Measurements from ENCODE around the gene MAST4.
A peak's percentile ranks its signal among the peaks of the same experiment; 100 is the strongest.

Gene MAST4

GRCh38 chr5:66969484-66969883 is 373.3 kb downstream of the MAST4 start:
- Mint-ChIP-seq H3K9me3 (no peaks in the 10 kb centered on the region), H3K36me3 (no peaks in the 10 kb centered on the region), H3K27ac (no peak overlapping the region), H3K4me1 (no peaks in the 10 kb centered on the region), H3K4me3 (no peak overlapping the region)
- DNase-seq (ENCODE audit: low spot score in 2 of 2) = no peak
- ATAC-seq = no peak

DNA sequence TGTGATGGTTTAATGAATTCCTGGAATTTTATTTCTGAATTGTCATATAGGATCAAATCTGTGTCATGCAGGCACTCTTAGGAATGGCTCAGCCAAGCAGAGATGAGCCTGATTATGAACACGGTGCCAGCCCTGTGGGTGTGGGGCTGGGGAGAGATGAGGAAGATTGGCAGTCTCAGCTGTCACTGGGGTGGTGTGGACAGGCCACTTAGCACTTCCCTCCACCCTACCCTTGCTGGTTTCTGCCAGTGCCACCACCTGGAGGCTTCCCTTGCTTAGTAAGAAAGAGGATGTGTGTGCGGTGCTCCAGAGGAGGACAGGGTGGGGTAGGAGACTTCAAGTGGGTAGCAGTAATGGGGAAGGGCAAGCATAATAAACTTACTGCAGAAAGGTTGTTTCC is 373.8 kb downstream of the MAST4 start:
- no peaks in the 10 kb centered on the region for H3K4me1 Mint-ChIP-seq
- no peak overlapping the region for H3K27ac Mint-ChIP-seq
- no peaks in the 10 kb centered on the region for H3K9me3 Mint-ChIP-seq
- H3K36me3 Mint-ChIP-seq = no peaks in the 10 kb centered on the region
- no peak overlapping the region for H3K4me3 Mint-ChIP-seq
- DNase-seq (ENCODE audit: low spot score in 2 of 2) (no peak), ATAC-seq (no peak)

- H3K27ac Mint-ChIP-seq = no peak overlapping the region
Measured at GRCh38 chr5:66972004-66972403, 375.8 kb downstream of the MAST4 start.

DNA sequence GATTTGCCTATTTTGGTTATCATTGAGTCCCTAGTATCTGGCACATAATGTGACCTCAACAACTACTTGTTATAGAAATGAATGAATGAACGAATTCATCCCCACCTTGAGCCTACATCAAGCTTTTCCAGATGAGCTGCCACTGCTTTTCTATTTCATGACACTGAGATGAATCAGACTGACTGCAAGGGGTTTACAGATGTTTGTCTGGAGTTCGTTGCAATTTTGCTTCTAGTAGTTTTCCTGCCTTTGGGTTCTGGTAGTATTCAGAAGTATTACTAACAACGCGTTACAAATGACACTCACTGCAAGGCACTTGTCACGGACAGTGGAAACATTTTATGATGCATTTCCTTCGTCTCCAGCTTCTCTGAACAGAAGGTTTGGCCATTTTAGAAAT is 378.1 kb downstream of the MAST4 start:
- no peak for DNase-seq (ENCODE audit: low spot score in 2 of 2)
- H3K36me3 Mint-ChIP-seq = no peaks in the 10 kb centered on the region
- no peak overlapping the region for H3K27ac Mint-ChIP-seq
- no peak for ATAC-seq
- H3K4me3 Mint-ChIP-seq = no peak overlapping the region
- no peaks in the 10 kb centered on the region for H3K4me1 Mint-ChIP-seq
- H3K9me3 Mint-ChIP-seq = no peaks in the 10 kb centered on the region

More at GRCh38 chr5:66972004-66972403, 375.8 kb downstream of the MAST4 start:
- ATAC-seq = no peak
- DNase-seq (ENCODE audit: low spot score in 2 of 2) = no peak
- Mint-ChIP-seq H3K36me3 (no peaks in the 10 kb centered on the region), H3K9me3 (no peaks in the 10 kb centered on the region), H3K4me1 (no peaks in the 10 kb centered on the region), H3K4me3 (no peak overlapping the region)

- Mint-ChIP-seq H3K27ac (no peak overlapping the region), H3K36me3 (no peaks in the 10 kb centered on the region), H3K4me1 (no peaks in the 10 kb centered on the region), H3K9me3 (no peaks in the 10 kb centered on the region), H3K4me3 (no peak overlapping the region)
- no peak for ATAC-seq
- no peak for DNase-seq (ENCODE audit: low spot score in 2 of 2)
Measured at GRCh38 chr5:66976108-66976507, 379.9 kb downstream of the MAST4 start.

DNA sequence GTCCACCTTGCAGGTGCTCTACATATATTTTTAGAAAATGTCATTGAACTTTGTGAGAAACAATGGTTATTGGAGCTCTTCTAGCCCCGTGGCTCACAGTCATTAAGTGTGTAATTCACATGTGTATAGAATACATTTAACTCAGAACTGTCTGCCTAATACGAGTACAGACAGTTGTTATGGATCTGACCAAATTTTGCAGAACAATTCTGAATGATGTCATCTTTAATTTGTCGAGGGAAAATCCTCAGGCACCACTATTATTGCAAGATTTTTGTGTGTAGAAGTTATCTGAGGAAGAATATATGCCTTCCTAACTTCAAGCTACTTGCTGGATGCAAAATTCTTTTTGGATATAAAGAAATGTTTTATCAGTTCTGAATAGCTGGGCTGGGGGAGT is 383.5 kb downstream of the MAST4 start:
- ATAC-seq (no peak), DNase-seq (ENCODE audit: low spot score in 2 of 2) (no peak)
- Mint-ChIP-seq H3K4me1 (no peaks in the 10 kb centered on the region), H3K36me3 (no peaks in the 10 kb centered on the region), H3K27ac (no peak overlapping the region), H3K9me3 (no peaks in the 10 kb centered on the region), H3K4me3 (no peak overlapping the region)

DNA sequence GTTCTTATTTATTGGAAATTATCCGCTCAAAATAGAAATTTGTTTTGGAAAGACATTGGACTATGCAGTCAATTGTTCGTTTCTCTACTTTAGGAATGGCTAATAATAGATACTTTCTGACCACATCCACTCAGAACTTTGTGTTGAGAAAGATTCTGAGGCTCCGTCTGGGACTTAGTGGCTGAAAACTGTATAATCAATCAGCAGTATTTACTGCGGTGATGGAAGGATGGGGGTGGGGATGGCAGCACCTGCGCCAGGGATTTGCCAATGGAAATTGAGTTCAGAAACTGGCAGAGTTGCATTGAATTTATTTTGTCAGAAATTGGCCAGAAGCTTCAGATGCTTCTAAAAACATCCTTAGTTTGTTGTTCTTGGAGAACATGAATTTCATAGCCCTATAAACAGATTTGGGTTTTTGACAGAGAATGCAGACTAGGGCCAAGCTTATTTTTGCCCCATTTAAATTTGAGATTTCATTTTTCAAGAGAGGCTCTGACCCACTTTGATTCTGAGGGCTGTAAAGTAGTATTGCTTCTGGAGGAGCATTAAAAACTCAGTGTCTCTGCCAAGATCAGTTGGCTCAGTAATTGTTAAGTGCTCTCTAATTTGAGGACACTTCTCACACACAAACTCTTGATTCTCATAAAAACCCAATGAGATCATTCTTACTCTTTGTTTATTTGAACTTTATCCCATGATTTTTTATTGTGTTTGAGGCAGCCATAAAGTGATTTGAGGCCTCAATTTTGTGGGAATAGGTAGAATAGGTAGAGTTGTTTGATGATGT is 385.3 kb downstream of the MAST4 start:
- Mint-ChIP-seq H3K36me3 (no peaks in the 10 kb centered on the region), H3K4me3 (no peak overlapping the region), H3K9me3 (no peaks in the 10 kb centered on the region), H3K27ac (no peak overlapping the region), H3K4me1 (no peaks in the 10 kb centered on the region)
- ATAC-seq (no peak), DNase-seq (ENCODE audit: low spot score in 2 of 2) (no peak)

DNA sequence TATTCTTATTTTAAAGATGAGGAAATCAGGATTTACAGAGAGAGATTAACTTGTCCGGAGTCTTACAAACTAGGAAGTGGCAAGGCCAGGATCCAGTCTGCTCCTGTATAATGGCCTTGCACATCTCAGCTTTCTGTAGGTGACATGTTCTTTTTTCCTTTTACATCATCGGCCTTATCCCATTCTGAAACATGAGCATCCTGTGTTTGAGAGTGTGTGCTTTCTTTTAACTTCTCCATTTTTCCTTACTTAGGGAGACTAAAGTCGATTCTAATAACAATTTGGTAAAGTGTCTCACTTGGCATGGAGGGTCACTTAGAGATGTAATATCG is 385.8 kb downstream of the MAST4 start:
- no peak for DNase-seq (ENCODE audit: low spot score in 2 of 2)
- Mint-ChIP-seq H3K36me3 (no peaks in the 10 kb centered on the region), H3K4me1 (no peaks in the 10 kb centered on the region), H3K27ac (no peak overlapping the region), H3K9me3 (no peaks in the 10 kb centered on the region), H3K4me3 (no peak overlapping the region)
- no peak for ATAC-seq

DNA sequence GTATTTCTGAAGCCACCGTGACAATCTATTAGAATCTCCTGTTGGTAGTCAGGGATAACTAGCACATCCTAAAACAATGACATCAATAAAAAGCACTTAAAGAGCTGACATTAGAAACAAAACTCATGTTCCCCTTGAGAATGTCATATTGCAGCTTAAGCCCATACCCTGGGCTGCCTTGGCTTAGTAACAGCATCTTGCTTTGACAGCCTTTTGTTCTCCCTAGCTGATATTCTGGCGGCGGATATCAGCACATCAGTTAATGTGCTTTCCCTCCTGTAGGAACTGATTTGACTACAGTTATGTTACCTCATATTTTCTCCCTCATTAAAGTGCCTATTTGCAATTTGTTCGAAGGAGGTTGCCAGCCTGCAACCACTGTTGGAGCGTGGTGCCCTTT is 386.3 kb downstream of the MAST4 start:
- Mint-ChIP-seq H3K4me1 (no peaks in the 10 kb centered on the region), H3K9me3 (no peaks in the 10 kb centered on the region), H3K27ac (no peak overlapping the region), H3K36me3 (no peaks in the 10 kb centered on the region), H3K4me3 (no peak overlapping the region)
- DNase-seq (ENCODE audit: low spot score in 2 of 2) = no peak
- ATAC-seq = no peak

- Mint-ChIP-seq H3K9me3 (no peaks in the 10 kb centered on the region), H3K4me3 (no peak overlapping the region), H3K4me1 (no peaks in the 10 kb centered on the region), H3K36me3 (no peaks in the 10 kb centered on the region), H3K27ac (no peak overlapping the region)
- DNase-seq (ENCODE audit: low spot score in 2 of 2) (no peak), ATAC-seq (no peak)
Measured at GRCh38 chr5:66985417-66985816, 389.2 kb downstream of the MAST4 start.

DNA sequence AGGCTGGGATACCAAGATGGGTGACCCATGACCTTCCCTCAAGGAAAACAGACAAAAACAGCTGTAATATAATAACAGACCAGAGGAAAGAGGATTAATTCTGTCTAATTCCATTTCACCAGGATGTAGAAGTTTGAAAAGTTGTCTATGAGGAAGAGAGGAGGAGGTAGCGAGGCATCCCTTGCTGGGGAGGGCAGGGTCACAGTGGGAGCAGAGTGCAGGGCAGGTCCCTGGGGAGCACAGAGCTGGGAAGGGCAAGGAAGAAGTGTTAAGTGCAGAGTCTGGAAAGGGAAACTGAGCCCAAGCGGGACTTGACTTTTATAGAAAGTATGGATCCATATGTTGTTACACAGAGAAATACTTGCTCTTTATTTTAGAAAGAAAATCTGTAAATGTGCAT is 389.8 kb downstream of the MAST4 start:
- H3K4me3 Mint-ChIP-seq = no peak overlapping the region
- H3K4me1 Mint-ChIP-seq = no peaks in the 10 kb centered on the region
- H3K27ac Mint-ChIP-seq = no peak overlapping the region
- no peaks in the 10 kb centered on the region for H3K9me3 Mint-ChIP-seq
- DNase-seq (ENCODE audit: low spot score in 2 of 2) (no peak), ATAC-seq (no peak)
- no peaks in the 10 kb centered on the region for H3K36me3 Mint-ChIP-seq

DNA sequence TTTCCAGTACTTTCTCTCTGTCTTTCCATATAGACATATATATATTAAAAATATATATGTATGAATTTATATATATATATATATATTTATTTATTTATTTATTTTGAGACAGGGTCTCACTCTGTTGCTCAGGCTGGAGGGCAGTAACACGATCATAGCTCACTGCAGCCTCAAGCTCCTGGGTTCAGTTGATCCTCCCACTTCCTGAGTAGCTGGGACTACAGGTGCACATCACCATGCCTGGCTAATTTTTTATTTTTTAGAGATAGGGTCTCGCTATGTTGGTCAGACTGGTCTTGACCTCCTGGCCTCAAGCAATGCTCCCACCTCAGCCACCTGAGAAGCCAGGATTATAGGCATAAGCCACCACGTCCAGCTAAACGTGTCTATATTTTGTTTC is 390.3 kb downstream of the MAST4 start:
- DNase-seq (ENCODE audit: low spot score in 2 of 2) = no peak
- no peak overlapping the region for H3K27ac Mint-ChIP-seq
- no peaks in the 10 kb centered on the region for H3K4me1 Mint-ChIP-seq
- H3K4me3 Mint-ChIP-seq = no peak overlapping the region
- no peaks in the 10 kb centered on the region for H3K36me3 Mint-ChIP-seq
- ATAC-seq = no peak
- no peaks in the 10 kb centered on the region for H3K9me3 Mint-ChIP-seq

DNA sequence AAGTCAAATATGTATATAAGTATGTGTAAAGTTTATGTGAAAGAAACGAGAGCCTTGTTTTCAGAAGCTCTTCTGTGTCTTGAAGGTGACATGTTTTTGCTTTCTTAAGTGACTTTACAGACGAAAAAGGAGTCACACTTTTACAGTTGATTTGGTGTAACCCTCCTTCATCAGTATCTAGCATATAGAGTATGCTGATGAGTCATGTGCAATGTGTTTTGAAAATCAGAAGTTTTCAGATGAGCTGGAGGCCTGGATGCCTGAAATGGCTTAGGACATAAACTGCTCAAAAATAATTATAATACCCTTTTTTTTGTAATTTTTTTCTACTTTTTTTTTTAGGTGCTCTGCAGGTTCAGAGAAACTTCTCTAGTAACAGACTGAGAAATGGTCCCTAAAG is 390.9 kb downstream of the MAST4 start:
- no peak for DNase-seq (ENCODE audit: low spot score in 2 of 2)
- Mint-ChIP-seq H3K4me1 (no peaks in the 10 kb centered on the region), H3K9me3 (no peaks in the 10 kb centered on the region), H3K4me3 (no peak overlapping the region), H3K27ac (no peak overlapping the region), H3K36me3 (no peaks in the 10 kb centered on the region)
- ATAC-seq = peak; percentile 64

DNA sequence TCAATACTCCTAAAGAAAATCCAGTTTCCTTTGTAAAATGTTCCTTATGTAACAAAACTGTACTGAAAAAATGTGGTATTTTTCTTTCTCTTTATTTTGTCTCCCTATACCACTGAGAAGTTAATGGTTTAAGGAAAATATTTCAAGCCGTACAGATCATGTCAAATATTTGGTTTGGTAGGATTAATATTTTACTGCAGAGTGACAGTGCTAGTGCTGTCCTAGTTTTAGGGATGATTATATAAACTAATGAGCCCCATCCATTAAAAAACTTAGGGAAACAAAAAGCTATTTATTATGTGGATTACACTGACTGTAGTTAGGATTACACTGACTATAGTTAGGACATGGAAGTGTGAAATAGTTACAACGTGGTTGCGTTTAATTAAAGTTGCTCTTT is 391.3 kb downstream of the MAST4 start:
- Mint-ChIP-seq H3K27ac (no peak overlapping the region), H3K4me1 (no peaks in the 10 kb centered on the region), H3K4me3 (no peak overlapping the region), H3K9me3 (no peaks in the 10 kb centered on the region), H3K36me3 (no peaks in the 10 kb centered on the region)
- no peak for ATAC-seq
- DNase-seq (ENCODE audit: low spot score in 2 of 2) = no peak

DNA sequence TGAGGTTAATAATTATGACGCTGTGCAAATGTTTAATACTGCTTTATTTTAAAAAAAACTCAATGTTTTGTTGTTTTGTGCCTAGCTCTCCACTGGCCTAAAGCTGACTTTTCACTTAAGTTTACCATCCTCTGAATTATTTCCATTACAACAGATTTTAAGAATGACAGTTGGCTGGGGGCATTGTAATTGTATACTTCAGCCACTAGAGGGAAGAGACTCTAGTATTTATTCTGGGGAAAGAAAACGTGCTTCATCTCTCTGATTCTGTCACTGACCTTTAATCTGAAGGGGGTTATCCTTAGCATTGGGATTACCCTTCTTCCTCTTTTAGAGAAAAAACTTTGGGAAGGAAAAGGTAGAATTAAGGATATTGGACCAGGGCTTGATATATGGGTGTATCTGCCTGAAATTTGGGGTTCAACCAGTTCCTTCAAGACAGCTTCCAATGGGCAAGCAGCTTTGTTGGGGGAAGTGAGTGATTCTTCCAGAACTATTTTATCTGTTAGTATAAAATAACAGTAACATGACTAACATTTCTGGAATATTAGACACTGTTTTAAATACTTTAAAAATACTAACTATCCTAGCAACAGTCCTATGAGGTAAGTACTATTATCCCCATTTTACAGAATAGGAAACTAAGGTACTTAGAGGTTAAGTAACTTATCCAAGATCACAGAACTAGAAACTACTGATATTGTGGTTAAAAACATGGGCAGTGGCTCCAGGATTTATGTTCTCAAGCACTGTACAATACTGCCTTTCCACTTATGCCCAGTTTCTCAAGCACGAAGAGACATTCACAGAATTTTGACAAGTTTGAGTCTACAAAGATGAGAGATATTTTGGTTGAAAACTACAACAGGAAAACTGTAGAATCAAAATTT is 392.0 kb downstream of the MAST4 start:
- Mint-ChIP-seq H3K36me3 (no peaks in the 10 kb centered on the region), H3K27ac (no peak overlapping the region), H3K9me3 (no peaks in the 10 kb centered on the region), H3K4me3 (no peak overlapping the region), H3K4me1 (no peaks in the 10 kb centered on the region)
- no peak for DNase-seq (ENCODE audit: low spot score in 2 of 2)
- peak; percentile 66 for ATAC-seq

- no peak for ATAC-seq
- no peaks in the 10 kb centered on the region for H3K9me3 Mint-ChIP-seq
Measured at GRCh38 chr5:66989286-66989685, 393.1 kb downstream of the MAST4 start.

More at GRCh38 chr5:66989286-66989685, 393.1 kb downstream of the MAST4 start:
- no peak overlapping the region for H3K27ac Mint-ChIP-seq
- no peaks in the 10 kb centered on the region for H3K36me3 Mint-ChIP-seq
- DNase-seq (ENCODE audit: low spot score in 2 of 2) = no peak
- H3K4me3 Mint-ChIP-seq = no peak overlapping the region
- no peaks in the 10 kb centered on the region for H3K4me1 Mint-ChIP-seq

Measured in stimulated activated effector memory CD8-positive, alpha-beta T cell treated with anti-CD3 and anti-CD28 coated beads, Interleukin-12 subunit alpha, Interleukin-12 subunit beta, amount 100 ng/mL, for 72 hours (primary cell).